PC-3 (cell line): ENCODE data around the gene IFI27L2.

Experiments
- EZH2 ChIP-seq: fragments of 300-600 bp; sonication (generic); IDR thresholded peaks from one replicate; pipeline ENCODE4 v1.6.1; 2017; ENCODE audit warnings: antibody characterized with exemption, mild to moderate bottlenecking, low read length; ENCODE audit not compliant: unreplicated experiment
- TF ChIP-seq, protein P1 (sequence below): fragments of 300-600 bp; sonication (generic); conservative IDR thresholded peaks from 2 replicates; pipeline ENCODE4 v1.5.1; 2017; ENCODE audit warnings: antibody characterized with exemption, low read depth, mild to moderate bottlenecking, low read length

- no peak for TF ChIP-seq EZH2
- TF ChIP-seq, protein P1, sequence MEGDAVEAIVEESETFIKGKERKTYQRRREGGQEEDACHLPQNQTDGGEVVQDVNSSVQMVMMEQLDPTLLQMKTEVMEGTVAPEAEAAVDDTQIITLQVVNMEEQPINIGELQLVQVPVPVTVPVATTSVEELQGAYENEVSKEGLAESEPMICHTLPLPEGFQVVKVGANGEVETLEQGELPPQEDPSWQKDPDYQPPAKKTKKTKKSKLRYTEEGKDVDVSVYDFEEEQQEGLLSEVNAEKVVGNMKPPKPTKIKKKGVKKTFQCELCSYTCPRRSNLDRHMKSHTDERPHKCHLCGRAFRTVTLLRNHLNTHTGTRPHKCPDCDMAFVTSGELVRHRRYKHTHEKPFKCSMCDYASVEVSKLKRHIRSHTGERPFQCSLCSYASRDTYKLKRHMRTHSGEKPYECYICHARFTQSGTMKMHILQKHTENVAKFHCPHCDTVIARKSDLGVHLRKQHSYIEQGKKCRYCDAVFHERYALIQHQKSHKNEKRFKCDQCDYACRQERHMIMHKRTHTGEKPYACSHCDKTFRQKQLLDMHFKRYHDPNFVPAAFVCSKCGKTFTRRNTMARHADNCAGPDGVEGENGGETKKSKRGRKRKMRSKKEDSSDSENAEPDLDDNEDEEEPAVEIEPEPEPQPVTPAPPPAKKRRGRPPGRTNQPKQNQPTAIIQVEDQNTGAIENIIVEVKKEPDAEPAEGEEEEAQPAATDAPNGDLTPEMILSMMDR, result no peak
Observed at GRCh38 chr14:94113490-94113889, 15.9 kb downstream of the IFI27L2 start.
